T-helper 1 cell treated with Interleukin-12 subunit alpha and Interleukin-12 subunit beta and Interleukin-4 antibody, amounts not matched to agents 30 μg/mL and 1 μg/mL, for 36 hours (primary cell): ENCODE measurements around the gene MPP3.

Source experiments
- H3K27ac Mint-ChIP-seq: one replicate; pipeline ENCODE4 v1.8.0; 2021; ENCODE audit warnings: mild to moderate bottlenecking, mixed read lengths
- H3K27me3 Mint-ChIP-seq: one replicate; pipeline ENCODE4 v1.8.0; 2021; ENCODE audit warnings: low read depth, mixed read lengths
- H3K36me3 Mint-ChIP-seq: one replicate; pipeline ENCODE4 v1.8.0; 2021; ENCODE audit warnings: low read depth, mixed read lengths
- H3K4me1 Mint-ChIP-seq: one replicate; pipeline ENCODE4 v1.8.0; 2021; ENCODE audit warnings: low read depth, mixed read lengths
- H3K4me3 Mint-ChIP-seq: one replicate; pipeline ENCODE4 v1.8.0; 2021; ENCODE audit warnings: mild to moderate bottlenecking, moderate library complexity, mixed read lengths
- H3K9me3 Mint-ChIP-seq: one replicate; pipeline ENCODE4 v1.8.0; 2021; ENCODE audit warnings: mixed read lengths

Gene MPP3

DNA sequence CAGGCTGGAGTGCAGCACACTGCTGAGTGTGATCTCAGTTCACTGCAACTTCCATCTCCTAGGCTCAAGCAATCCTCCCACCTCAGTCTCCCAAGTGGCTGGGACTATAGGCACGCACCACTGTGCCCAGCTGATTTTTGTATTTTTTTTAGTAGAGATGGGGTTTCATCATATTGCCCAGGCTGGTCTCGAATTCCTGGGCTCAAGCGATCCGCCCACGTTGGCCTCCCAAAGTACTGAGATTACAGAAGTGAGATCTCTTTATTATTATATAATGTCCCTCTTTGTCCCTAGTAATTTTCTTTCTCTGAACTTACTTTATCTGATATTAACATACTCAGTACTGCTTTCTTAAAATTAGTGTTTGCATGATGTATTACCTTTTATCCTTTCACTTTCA, 44.4 kb downstream of the MPP3 start:
- H3K27ac Mint-ChIP-seq, result no peak overlapping the region
- peaks cover 47% of the 10 kb centered on the region for H3K27me3 Mint-ChIP-seq
- H3K36me3 Mint-ChIP-seq, result no peaks in the 10 kb centered on the region
- H3K4me1 Mint-ChIP-seq, result no peaks in the 10 kb centered on the region
- no peaks in the 10 kb centered on the region for H3K9me3 Mint-ChIP-seq
- H3K4me3 Mint-ChIP-seq, result no peak overlapping the region

DNA sequence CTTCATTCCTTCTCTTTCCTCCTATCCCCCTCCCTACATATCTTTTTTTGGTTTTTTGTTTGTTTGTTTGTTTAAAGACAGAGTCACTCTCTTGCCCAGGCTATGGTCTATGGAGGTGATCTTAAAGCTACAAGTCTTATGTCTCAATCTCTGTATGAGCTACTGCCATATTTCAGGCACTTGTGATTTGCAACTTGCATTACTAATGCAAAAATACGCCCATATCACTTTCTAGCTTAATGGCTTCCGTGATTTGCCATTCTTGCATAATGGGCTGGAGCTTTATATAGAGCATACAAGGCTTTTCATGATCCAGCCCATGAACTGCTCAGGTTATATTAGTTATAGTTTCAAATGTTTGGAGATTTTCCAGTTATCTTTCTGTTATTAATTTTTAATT, 45.2 kb downstream of the MPP3 start:
- Mint-ChIP-seq H3K4me3 (no peak overlapping the region), H3K27me3 (peaks cover 50% of the 10 kb centered on the region), H3K9me3 (no peaks in the 10 kb centered on the region), H3K36me3 (no peaks in the 10 kb centered on the region), H3K4me1 (no peaks in the 10 kb centered on the region), H3K27ac (no peak overlapping the region)

GRCh38 chr17:43784628-43785101, 48.3 kb downstream of the MPP3 start:
- Mint-ChIP-seq H3K4me3 (no peak overlapping the region), H3K27me3 (peaks cover 74% of the 10 kb centered on the region), H3K9me3 (no peaks in the 10 kb centered on the region), H3K27ac (no peak overlapping the region), H3K4me1 (peaks cover 2% of the 10 kb centered on the region), H3K36me3 (no peaks in the 10 kb centered on the region)

DNA sequence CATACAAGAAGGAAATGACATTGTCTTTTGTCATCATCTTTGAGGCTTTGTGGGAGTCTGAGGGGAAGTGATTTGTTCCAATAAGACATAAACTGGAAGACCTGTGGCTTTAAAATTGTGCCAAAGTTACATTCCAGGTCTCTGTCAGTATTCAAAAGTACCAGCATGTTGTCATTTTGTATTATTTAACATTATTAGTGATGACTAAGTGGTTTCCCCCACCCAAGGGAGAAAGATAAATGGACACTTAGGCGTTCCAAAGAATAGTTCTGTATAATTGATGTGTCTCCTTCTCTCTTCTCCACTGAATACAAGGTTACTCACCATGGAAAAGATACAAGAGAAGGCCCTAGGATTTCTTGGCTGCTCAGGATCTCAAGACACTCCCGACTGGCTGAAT, 48.9 kb downstream of the MPP3 start:
- no peak overlapping the region for H3K4me3 Mint-ChIP-seq
- peaks cover 79% of the 10 kb centered on the region for H3K27me3 Mint-ChIP-seq

DNA sequence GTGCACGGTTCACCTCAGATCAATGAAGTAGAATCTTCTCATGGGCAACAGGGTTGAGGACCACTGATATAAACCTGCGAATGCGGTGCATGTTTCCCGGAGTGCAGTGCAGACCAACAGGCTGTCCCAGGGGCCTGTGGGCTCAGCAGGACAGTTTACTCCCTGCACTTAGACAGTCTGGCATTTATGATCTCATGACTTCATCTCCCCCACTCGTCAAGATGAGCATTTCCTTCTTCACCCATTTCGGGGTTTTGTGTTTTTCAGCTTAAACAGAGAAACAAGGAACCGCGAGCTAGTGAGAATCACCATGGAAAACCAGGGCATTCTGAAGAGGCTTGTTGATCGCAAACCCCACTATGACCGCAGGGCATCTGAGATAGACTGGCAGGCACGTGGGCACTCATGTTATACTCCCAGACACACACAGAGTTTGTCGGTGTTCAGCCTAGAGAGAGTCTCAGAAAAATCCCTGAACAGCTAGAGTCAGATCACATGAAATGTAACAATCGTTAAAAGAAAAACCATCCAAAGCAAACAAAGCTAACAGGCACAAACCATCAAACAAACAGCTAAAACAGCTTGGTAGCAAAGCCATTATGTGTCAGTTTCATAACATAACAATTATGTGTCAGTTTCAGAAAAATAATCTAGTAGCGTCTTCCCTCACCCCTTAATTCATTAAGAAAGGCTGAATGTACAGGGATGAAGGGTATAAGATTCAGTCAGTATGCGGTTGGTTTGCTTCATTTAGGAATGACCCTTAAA, 49.8 kb downstream of the MPP3 start:
- H3K4me3 Mint-ChIP-seq, result no peak overlapping the region
- H3K9me3 Mint-ChIP-seq, result no peaks in the 10 kb centered on the region
- peaks cover 71% of the 10 kb centered on the region for H3K27me3 Mint-ChIP-seq
- H3K36me3 Mint-ChIP-seq, result no peaks in the 10 kb centered on the region
- no peak overlapping the region for H3K27ac Mint-ChIP-seq
- peaks cover 5% of the 10 kb centered on the region for H3K4me1 Mint-ChIP-seq

More for the DNA sequence above, 48.9 kb downstream of the MPP3 start:
- Mint-ChIP-seq H3K27ac (no peak overlapping the region), H3K9me3 (no peaks in the 10 kb centered on the region), H3K36me3 (no peaks in the 10 kb centered on the region), H3K4me1 (peaks cover 5% of the 10 kb centered on the region)

GRCh38 chr17:43780135-43780534, 52.8 kb downstream of the MPP3 start, which contains the start of gene CFAP97D1:
Gene CFAP97D1 (plus strand): TSS chr17:43780435. CDS start chr17:43780463, 28 bp downstream.
- no peaks in the 10 kb centered on the region for H3K9me3 Mint-ChIP-seq
- no peak within 1 kb of the TSS for H3K27ac Mint-ChIP-seq
- peaks cover 59% of the 10 kb centered on the region for H3K27me3 Mint-ChIP-seq
- peak within 1 kb of the TSS; percentile 57 for H3K4me3 Mint-ChIP-seq
- H3K4me1 Mint-ChIP-seq, result peaks cover 7% of the 10 kb centered on the region
- H3K36me3 Mint-ChIP-seq, result peaks cover under 1% of the 10 kb centered on the region

- Mint-ChIP-seq H3K27me3 (peaks cover 52% of the 10 kb centered on the region), H3K36me3 (peaks cover 2% of the 10 kb centered on the region), H3K27ac (no peak overlapping the region), H3K4me3 (peak overlapping the region; percentile 57), H3K9me3 (no peaks in the 10 kb centered on the region), H3K4me1 (peaks cover 7% of the 10 kb centered on the region)
These were observed 53.5 kb downstream of the MPP3 start for GRCh38 chr17:43779145-43780125.

DNA sequence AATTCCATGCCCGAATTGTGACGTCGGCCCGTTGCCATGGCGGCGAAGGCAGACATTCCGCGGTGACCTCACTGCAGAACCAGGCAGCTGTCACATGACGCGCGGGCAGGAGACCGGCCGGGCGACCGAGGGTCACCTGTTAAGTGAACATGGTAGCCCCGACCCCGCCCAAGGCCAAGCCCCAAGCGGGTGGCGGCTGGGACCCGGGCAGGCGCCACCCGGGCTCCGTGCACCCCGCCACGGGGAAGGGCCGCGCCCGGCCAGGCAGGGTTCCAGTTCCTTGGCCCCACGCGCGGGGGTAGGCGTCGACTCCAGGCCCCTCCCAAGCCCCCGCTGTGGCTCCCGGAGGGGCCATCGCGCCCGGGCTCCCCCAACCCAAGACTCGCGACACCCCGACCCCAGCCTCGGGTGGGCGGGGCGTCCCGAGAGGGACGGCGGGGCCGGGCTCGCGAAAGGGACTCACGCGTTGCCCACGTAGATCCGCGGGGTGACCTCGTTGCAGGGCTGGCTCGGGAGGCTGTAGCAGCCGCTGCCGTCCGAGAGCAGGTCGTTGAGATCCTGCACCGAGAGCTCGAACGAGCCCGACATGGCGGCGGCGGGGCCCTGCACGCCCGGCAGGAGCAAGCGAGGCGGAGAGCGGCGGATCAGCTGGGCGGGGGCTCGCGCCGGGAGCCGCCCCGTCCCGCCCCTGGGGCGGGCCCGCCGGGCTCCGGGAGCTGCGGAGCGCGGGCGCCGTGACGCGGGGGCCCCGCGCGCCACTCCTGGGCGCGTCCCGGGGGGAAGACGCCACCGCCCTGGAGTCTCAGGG, 54.4 kb downstream of the MPP3 start, which contains the start of gene DUSP3:
Gene DUSP3 (minus strand): TSS at position 641 of the 808 bp plus-strand sequence. CDS start 53 bp downstream, at position 588.
- no peaks in the 10 kb centered on the region for H3K9me3 Mint-ChIP-seq
- no peak within 1 kb of the TSS for H3K27ac Mint-ChIP-seq
- peaks cover 43% of the 10 kb centered on the region for H3K27me3 Mint-ChIP-seq
- H3K36me3 Mint-ChIP-seq, result peaks cover 2% of the 10 kb centered on the region
- H3K4me1 Mint-ChIP-seq, result peaks cover 7% of the 10 kb centered on the region
- H3K4me3 Mint-ChIP-seq, result peak within 1 kb of the TSS; percentile 85

GRCh38 chr17:43774304-43775250, 58.4 kb downstream of the MPP3 start:
- Mint-ChIP-seq H3K4me1 (peaks cover 5% of the 10 kb centered on the region), H3K4me3 (no peak overlapping the region)

GRCh38 chr17:43772877-43773648, 59.9 kb downstream of the MPP3 start:
- H3K27ac Mint-ChIP-seq, result no peak overlapping the region
- H3K9me3 Mint-ChIP-seq, result no peaks in the 10 kb centered on the region
- H3K4me1 Mint-ChIP-seq, result peaks cover 4% of the 10 kb centered on the region
- H3K4me3 Mint-ChIP-seq, result no peak overlapping the region
- peaks cover 10% of the 10 kb centered on the region for H3K36me3 Mint-ChIP-seq
- no peaks in the 10 kb centered on the region for H3K27me3 Mint-ChIP-seq

More at GRCh38 chr17:43774304-43775250, 58.4 kb downstream of the MPP3 start:
- Mint-ChIP-seq H3K27ac (no peak overlapping the region), H3K27me3 (peaks cover 5% of the 10 kb centered on the region), H3K9me3 (no peaks in the 10 kb centered on the region), H3K36me3 (peaks cover 10% of the 10 kb centered on the region)

DNA sequence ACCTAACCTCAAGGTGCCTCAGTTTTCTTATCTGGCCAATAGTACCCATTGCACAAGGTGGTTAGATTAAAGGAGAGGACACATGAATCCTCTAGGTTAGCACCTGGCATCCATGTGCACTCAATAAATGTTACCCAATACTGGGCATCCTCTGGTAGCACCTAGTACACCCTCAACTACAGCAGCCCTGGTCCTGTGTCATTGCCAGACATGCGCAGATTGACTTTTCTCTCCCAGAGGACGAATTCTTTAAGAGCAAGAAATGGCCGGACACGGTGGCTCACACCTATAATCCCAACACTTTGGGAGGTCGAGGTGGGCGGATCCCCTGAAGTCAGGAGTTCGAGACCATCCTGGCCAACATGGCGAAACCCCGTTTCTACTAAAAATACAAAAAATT, 61.5 kb downstream of the MPP3 start:
- Mint-ChIP-seq H3K4me3 (no peak overlapping the region), H3K36me3 (peaks cover 10% of the 10 kb centered on the region), H3K27ac (no peak overlapping the region), H3K4me1 (peaks cover 2% of the 10 kb centered on the region), H3K9me3 (no peaks in the 10 kb centered on the region), H3K27me3 (no peaks in the 10 kb centered on the region)

DNA sequence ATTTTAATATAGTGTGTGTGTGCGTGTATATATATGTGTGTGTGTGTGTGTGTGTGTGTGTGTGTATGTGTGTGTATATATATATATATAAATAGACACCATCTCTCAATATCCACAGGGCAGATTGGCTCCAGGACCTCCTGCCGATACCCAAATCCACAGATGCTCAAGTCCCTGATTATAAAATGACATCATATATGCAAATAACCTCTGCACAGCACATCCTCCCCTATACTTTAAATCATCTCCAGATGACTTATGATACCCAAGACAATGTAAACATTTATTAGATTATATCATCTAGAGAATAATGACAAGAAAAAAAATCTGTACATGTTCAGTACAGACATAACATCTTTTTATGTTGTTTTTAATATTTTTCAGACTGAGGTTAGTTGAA, 62.0 kb downstream of the MPP3 start:
- no peak overlapping the region for H3K27ac Mint-ChIP-seq
- no peaks in the 10 kb centered on the region for H3K27me3 Mint-ChIP-seq
- H3K36me3 Mint-ChIP-seq, result peaks cover 10% of the 10 kb centered on the region
- peaks cover 2% of the 10 kb centered on the region for H3K4me1 Mint-ChIP-seq
- no peaks in the 10 kb centered on the region for H3K9me3 Mint-ChIP-seq
- H3K4me3 Mint-ChIP-seq, result no peak overlapping the region
